Measurements from ENCODE around the gene ETV5.
A peak's percentile ranks its signal among the peaks of the same experiment; 100 is the strongest.
"Not testable (repeated sequence)": the region's sequence is repeated elsewhere in the genome, so short reads cannot be mapped to it uniquely, and the experiment has no call there.

ETV5 gene

DNA sequence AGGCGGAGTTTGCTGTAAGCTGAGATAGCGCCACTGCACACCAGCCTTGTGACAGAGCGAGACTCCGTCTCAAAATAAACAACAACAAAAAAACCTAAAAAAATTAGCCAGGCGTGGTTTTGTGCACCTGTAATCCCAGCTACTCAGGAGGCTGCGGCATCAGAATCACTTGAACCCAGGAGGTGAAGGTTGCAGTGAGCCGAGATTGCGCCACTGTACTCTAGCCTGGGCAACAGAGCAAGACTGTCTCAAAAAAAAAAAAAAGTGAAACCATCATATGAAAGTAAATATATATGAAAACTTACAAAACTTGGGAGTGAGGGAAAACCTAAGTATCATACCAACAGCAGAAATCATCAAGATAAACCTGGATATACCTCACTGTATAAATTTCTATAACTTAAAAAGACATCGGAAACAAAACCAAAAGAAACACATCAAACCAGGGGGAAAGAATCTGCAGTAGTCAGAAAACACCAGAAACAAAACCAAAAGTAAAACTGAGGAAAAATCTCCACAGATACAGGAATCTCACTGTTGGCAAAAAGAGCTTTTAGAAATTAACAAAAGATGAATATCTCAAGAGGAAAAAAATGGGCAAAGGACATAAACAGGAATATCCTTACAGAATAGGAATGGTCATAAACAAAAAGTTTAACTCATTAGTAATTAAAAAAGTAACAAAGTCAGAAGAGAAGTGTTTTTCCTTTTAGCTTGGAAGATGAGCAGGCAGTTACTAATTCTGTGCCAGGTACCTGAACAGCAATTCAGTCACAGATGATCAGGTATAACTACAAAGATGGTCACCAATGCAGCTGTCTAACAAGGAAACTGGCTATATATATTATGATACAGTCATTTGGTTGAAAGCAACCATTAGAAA lies 41.3 kb downstream of the ETV5 start:
- DNase-seq (ENCODE audit: low spot score) = no peak

DNA sequence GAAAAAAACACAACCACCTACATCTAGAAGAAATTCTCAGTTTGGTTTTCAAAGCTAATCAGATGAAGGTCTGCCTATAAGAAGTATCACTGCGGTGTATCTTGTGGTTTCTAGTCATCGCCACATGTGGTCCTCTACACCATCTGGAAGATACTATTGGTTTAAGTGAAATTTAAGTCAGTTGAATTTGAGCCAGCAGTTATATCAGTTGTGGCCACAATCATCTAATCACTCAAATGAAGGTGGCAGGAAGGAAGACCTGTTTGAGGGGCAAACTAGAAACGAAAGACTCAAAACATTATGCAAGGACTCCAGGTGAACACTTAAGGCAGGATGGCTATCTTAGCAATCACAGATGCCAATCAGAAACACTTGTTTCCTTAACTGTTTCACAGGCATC lies 48.7 kb downstream of the ETV5 start:
- no peak for DNase-seq (ENCODE audit: low spot score)

DNA sequence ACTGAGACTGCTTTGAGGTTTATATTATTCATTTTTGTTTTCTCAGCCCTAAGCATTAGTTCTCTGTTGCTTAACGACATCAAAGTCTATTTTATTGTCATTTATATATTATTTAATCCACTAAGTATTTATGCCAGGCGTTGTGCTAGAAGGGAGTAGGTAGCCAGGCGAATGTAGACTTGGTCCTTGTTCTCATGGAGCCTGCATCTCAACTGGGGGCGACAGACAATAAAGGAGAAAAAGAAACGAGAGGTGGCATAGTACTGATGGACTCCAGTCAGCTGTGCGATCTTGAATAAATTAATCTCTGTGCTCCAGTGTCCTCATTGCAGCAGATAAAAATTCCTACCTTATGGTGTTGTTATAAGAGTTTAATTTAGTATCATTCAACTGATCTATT lies 49.7 kb downstream of the ETV5 start:
- DNase-seq (ENCODE audit: low spot score) = no peak

DNA sequence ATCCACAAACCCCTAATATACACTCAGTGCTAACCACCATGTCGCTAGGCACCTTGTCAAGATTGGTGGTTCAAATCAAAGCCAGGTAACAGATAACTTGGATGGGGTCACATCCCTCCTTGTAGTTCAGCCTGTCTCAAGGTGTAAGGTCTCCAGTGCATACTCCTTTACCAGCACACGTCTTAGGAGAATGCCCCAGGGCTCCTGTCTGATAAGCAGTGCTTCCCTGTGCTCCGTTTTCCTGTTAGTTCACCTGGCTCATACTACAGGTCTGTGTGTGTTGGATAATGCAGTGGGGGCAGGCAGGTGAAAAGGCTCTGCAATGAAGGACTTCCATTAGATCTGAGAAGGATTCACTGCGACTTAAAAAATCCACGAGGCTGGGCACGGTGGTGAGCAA lies 50.7 kb downstream of the ETV5 start:
- no peak for DNase-seq (ENCODE audit: low spot score)

DNA sequence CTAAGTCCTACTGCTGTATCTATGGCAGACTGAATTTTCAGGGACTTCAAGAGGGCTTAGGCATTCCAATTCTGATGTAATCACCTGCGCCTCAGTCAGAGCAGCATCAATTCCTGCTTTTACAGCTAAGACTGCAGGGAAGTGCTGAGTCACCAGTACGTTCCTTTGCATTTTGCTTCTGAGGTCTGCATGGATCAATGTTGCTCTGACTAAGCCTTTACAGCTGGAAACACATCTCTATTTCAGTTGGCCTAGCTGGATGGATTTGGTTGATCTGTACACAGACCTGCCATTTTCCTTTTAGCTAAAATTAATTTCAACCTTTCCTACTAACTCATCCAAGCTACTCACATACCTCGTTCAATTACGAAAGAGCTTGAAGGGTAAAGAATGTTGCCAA lies 51.3 kb downstream of the ETV5 start:
- peak; percentile 34 for DNase-seq (ENCODE audit: low spot score)

DNA sequence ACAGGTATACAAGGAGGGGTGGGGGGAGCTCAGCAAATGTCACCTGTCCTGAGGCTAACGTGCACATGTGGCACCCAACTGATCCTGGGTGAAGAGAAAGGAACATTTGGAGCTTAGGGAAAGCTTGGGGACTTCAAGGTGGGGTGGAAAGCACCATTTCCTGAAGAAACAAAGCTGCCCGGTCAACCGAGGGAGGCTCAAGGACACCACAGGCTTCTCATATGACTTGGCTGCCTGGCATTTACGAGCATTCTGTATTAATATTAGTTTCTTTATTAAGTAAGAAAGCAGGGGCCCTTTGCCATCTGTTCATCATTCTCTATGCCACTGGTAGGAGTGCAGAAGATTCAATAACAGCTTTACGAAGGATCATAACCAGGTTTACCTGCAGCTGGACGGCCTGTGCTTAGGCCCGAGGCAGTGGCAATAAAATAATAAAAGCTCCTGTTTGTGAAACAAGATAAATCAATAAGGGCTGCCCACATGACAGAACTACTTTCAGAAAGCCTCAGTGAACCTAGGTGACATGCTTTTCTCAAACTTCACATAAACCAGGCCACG lies 54.0 kb downstream of the ETV5 start:
- no peak for DNase-seq (ENCODE audit: low spot score)

DNA sequence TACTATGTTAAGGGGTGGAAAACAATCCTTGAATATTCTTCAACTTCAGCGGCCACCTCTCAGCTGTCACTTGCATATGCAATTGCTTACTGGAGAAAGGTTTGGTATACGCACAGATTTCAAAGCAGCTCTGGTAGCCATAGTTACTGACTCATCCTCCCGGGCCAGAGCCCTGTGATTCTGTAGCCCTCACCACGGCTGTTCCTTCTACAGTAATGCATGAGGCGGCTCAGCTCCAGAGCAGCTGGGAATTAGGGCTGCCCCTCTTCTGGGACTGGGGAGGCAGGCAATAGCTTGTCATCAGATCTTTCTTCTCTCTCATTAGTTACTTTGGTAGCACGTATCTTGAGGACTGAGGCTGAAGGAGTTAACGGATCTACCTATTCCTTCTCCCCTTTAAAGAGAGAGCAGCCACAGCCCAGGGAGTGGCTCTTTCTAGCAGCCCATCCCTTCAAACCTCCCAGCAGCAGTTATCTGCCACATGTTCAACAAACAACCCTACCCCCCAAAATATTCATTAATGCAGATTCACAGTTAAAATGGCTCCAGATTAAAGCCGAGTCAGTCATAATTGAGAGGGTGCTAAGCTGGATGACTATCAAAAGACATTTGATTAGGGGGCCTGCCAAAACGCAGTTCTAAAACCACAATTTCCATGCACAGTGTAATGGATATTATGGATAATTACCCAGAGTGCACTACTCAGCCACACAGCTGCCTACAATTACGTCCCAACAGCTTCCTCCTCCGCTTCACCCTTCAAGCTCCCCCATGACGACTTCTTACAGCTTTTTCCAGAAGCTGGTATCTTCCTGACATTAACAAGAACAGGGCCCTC lies 54.7 kb downstream of the ETV5 start:
- no peak for DNase-seq (ENCODE audit: low spot score)

DNA sequence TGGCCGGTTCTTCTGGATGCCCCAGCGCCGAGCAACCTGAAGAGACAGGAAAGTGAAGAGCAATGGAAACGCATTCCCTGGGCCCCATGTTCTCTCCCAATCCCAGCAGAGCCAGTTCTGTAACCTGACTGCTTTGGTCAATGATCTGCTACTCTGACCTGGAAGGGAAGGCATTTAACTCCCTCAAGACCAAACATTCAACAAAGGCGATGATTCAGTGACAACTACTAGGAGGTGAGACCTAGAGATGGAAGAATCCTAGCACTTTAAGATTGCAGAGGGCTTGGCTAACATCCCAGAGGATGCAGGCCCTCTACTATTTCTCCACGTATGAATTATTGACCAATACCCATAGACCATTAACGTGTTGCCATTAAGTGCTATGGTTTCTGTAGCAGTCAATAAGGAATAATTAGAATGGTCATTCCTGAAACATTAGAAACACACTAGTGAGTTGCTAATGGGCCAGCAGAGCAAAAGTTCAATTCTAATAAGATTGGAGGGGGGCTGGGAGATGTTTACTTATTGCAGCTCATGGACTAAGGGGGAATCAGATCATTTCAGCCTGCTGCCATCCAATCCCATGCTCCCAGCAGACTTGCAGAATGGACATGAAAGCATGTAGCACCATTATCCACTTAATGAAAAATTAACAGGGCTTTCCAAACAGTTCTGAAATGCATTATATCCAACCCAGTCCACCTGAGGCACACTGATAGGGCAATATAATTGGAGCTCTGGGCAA lies 56.6 kb downstream of the ETV5 start:
- no peak for DNase-seq (ENCODE audit: low spot score)

DNA sequence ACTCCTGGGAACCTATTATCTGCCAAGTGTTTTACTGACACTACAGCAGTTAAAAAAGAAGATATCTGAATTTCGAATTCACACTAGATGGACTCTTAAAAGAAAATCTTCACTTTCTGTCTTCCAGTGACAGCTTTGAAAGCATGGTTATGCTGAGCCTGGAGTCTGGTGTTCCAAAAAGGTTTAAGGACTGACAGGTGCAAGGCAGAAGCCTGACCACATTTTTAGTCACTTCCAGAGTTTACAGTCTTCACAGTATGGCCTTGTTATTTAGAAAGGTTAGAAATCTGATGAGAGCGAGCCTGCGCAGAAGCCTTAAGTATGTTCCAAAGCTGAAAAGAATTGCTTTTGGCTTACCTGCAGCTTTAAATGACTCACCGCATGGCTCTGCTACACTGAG lies 59.9 kb downstream of the ETV5 start:
- DNase-seq (ENCODE audit: low spot score) = no peak

DNA sequence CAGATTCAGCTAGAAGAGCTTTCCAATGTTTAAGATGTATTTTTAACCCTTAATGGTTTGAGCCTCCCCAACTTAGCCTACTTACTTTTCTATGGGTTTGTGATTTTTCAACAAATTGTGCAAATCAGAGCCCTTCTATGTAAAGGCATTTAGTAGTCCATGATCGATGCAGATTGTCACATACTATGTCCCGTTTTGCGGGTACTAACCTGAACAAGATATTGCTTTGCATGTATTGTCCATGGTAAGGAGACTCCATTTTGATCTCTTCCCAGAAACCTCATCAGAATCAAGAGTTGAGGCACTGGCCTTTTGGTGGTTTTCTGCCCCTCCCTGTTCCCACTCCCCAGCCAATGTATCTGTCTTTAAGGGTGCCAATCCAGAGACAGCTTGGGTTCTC lies 60.8 kb downstream of the ETV5 start:
- DNase-seq (ENCODE audit: low spot score) = no peak

DNA sequence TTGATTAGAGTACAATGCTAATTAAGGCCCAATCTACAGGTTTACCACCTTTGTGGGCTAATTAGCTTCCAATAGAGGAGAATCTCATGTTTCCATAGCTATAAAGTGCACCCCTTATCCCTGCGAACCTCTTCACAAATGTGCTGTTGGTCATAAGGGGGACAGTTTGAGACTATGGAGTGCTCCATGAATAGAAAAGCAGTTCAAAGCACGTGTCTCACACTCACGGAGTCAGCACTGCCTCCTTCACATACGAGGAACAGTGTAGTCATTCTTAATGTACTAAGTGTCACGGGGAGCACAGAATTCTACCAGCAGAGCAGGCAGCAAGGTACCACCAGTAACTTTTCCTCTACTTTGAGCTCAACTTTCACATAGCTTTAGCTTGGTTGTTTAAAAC lies 62.1 kb downstream of the ETV5 start:
- DNase-seq (ENCODE audit: low spot score) = no peak

DNA sequence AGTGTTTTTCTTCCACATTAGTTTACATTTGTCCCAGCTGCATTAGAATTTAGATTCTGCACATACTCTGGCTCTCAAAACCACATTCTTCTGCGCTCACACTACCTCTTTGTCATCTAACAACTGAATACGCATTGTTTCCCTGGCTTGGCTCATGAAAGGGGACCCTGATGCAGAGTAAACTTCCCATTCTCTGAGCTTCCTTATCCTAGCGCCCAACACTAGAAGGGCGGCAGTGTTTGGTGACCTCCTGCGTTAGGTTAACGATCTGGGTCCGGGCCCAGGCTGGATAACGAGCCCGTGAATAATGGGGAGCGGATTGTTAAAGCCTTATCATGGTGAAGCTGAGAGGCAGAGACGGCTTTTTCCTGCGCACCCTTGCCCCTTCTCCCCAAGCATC lies 63.9 kb downstream of the ETV5 start:
- DNase-seq (ENCODE audit: low spot score) = no peak

DNA sequence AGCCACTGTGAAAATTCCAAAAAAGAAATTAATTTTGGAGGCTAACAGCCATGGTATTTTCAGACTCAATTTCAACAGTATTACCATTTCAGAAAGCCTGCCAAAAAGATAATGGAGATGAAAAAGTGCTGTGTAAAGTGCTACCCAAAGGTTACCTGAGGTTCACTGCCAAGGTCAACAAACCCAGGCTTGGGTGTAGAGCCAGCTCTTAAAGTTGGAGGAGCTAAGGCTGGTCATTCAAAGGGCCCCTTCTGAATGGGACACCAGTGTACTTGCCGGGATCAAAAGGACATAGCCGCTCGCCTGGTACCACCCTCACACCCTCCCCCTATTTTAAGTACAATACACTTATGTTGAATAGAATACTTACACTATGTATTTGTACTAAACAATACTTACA lies 64.5 kb downstream of the ETV5 start:
- no peak for DNase-seq (ENCODE audit: low spot score)

DNA sequence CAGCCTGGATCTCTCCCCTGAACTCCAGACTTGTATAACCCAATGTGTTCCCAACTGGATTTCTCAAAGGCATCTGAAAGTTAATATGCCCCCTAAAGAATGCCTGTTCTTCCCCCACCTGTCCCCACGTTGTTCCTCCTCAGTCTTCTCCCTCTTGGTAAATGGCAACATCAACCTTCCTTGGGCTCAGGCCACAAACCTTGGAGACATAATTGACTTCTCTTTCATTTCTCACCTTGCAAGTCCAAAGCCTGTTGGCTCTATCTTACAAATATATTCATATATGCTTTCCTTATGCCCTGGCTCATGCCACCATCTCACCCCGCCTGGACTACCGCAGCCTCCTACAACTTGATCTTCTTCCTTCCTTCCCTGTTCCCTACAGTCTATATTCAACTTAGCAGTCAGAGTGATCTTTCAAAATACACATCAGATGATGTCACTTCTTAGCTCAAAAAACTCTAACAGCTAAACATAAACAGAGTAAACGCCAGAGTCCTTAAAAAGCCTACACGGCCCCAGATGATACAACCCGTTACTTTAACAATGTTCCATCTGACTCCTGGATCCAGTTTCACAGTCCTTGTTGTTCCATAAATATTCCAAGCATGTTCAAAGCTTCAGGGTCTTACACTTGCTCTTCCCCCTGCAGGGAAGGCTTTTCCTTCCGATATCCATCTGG lies 66.2 kb downstream of the ETV5 start:
- no peak for DNase-seq (ENCODE audit: low spot score)

DNA sequence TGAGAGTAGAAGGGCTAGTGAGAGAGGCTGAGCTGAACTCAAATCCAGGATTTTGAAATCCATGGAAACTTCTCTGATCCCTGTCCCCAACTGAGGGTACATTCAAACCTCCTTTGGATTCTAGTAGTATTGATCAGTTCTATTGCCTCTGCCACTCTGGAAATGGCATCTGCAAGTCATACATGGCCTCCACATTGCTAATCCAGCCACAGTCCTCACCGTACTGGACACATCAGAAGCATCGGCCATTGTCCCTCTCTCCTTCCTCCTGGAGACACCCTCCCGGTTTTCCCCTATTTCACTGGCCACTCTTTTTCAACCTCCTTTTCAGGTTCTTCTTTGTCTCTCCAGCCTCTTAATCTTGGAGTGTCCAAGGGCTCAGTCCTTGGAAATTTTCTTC lies 66.9 kb downstream of the ETV5 start:
- DNase-seq (ENCODE audit: low spot score) = no peak

DNA sequence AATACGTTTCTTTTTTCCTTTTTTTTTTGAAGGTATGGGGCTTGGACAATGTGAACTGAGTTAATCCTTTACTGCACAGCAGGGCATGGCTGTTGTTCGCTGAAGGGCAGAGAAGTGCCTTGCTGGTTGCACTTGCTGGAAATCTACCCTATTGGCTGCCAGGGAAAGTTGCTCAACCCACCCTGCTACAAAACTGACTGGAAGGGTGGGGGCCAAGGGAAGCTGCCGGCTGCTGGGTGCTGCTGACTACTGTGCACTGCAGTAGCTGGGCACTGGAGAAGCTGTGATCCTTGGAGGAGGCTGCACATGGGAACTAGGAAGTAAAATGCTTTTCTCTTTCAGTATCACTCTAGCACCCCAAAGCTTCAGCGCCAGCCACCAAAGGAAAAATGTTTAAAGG lies 70.5 kb downstream of the ETV5 start:
- DNase-seq (ENCODE audit: low spot score) = no peak

DNA sequence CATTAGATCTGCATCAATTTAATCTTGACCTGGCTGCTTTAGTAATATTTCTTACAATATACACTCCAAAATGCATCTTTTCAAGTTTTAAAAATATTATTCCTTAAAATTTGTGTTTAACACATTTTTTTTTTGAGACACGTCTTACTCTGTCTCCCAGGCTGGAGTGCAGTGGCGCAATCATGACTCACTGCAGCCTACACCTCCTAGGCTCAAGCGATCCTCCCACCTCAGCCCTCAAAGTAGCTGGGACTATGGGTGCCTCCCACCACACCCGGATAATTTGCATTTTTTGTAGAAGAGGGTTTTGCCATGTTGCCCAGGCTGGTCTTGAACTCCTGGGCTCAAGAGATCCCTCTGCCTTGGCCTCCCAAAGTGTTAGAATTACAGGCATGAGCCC lies 73.6 kb downstream of the ETV5 start:
- DNase-seq (ENCODE audit: low spot score) = no peak

DNA sequence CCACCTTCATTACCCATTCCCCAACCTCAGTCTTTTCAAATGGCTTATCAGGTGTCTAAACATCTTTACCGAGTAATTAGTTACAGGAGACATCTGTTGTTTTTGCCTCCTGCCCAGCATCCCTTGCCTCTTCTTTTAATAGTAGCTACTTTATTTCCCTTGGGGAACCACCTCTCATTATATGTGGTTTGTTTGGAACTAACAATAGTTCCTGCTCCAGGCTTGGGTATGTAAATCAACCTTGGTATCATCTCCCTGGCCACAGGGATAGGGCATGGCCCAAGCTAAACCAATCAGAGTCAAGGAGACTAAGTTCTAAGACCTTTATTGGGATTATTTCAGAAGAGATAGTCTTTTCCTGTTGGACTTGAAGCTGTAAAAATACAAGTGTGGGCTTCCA lies 76.6 kb downstream of the ETV5 start:
- DNase-seq (ENCODE audit: low spot score) = no peak

DNA sequence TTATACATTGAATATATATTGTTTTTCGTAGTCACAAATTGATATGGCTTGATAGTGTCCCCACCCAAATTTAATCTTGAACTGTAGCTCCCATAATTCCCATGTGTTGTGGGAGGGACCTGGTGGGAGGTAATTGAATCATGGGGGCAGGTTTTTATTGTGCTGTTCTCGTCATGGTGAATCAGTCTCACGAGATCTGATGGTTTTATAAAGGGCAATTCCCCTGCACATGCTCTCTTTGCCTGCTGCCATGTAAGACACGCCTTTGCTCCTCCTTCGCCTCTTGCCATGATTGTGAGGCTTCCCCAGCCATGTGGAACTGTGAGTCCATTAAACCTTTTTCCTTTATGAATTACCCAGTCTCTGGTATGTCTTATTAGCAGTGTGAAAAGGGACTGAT lies 82.9 kb downstream of the ETV5 start:
- DNase-seq (ENCODE audit: low spot score) = not testable (repeated sequence)

DNA sequence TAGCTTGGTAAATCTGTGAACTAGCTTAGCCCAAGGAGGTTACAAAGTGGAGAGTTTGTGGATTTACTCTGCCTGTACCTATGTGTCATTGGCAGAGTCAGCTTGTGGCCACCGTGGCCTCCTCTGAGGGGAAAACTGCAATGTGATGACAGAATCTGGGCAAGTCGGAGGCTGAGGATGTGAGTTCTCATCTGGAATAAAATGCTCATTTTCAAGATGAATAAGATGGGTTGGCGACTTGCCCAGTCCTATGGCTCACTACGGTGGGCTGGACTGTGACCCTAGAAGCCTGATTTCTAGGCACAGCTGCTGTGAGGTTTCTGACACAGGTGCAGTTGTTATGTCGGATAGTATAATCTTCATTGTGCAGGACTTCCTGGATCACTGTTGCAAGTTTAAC lies 83.7 kb downstream of the ETV5 start:
- DNase-seq (ENCODE audit: low spot score) = peak; percentile 52

DNA sequence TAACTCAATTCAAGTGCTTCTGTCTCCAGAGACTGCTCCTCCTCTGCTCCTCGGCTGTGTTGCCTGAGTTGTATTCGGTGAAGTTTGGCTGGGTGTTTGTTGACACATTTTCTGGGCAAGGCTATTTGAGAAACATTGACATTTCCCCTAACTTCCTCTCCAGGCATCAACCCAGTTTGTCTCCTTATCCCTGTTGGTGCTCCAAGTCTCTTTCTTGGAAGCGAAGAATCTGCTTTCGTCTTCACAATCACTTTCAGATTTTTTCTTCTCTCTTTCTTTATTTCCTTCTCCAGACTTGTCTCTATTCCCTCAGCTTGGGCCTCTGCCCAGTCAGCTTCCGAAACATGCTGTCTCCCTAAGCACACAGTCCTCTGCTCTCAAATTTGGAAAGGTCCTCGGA lies 84.7 kb downstream of the ETV5 start:
- no peak for DNase-seq (ENCODE audit: low spot score)

DNA sequence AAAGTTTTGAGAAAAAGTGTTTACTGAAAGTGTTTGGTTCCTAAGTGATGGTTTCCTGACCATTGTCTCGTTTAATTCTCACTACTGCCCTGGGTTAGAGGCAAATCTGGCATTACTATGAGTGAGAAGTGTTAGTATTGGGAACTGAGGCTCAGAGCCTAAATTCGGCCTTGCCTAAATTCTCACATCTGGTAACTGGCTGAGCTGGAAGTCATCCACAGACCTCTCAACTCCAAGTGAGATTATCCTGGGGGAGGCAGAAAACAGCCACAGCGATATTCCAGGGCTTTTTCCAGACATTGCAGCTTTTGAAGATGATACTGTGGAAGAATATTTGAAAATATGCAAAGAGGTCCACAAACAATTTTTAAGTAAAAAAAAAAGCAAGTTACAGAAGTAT lies 86.0 kb downstream of the ETV5 start:
- DNase-seq (ENCODE audit: low spot score) = no peak
